ENCODE data around the gene TK1. TPM values are rescaled to one million over a fixed set of nuclear protein-coding genes. Genes with fewer than 3 reads are reported as not detected.

Gene TK1
- total RNA-seq, 4 donors from 2014 or later = 1.0 to 9.1 (median 7.0) TPM

DNA sequence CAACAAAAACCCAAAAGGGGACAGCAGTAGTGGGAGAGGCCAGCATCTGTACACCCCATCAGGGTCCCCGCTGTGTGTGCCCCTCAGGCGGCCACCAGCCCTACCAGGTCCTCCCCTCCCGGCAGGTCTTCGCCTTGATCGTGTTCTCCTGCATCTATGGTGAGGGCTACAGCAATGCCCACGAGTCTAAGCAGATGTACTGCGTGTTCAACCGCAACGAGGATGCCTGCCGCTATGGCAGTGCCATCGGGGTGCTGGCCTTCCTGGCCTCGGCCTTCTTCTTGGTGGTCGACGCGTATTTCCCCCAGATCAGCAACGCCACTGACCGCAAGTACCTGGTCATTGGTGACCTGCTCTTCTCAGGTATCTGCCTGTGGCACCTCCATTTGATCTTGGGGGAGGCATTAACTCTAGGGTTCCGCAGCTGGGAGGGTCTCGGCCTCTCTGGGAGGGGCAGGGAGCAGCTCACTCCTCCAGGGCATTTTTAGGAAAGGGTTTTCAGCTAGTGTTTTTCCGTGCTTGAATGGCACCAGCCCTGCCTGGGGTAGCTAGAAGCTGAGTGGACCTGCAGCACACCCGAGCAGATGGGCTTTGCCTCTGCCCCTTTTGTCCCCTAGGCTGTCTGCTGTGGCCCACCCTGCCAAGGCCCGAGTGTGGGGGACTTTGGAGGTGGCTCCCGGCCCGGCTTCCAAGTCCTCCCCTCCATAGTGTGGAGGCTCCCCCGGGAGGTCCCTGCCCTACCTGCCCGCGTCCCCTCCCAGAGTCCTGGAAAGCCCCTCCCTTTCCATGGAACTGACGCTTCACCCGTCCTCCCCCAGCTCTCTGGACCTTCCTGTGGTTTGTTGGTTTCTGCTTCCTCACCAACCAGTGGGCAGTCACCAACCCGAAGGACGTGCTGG lies 15.9 kb downstream of the TK1 start:
- DNase-seq (ENCODE audit: low spot score in 2 of 2) = no peak
- H3K27ac ChIP-seq = no peak overlapping the region
- H3K27me3 ChIP-seq = no peaks in the 10 kb centered on the region
- 78% methylated on average over 25 of the region's 31 CpGs for WGBS
- H3K4me3 ChIP-seq = no peak overlapping the region
- peaks cover 18% of the 10 kb centered on the region for H3K36me3 ChIP-seq
- H3K9me3 ChIP-seq = no peaks in the 10 kb centered on the region
- no peak for TF ChIP-seq EP300 (IDR thresholded peaks at IDR 0.05)
- TF ChIP-seq POLR2A (IDR thresholded peaks at IDR 0.05) = no peak
- no peak for TF ChIP-seq POLR2AphosphoS5 (IDR thresholded peaks at IDR 0.05)
- TF ChIP-seq CTCF (IDR thresholded peaks at IDR 0.05) = no peak
- peaks cover 76% of the 10 kb centered on the region for H3K4me1 ChIP-seq

- TF ChIP-seq POLR2AphosphoS5 (IDR thresholded peaks at IDR 0.05) = no peak
- no peak for TF ChIP-seq CTCF (IDR thresholded peaks at IDR 0.05)
- Histone ChIP-seq H3K27ac (peak overlapping the region; percentile 89), H3K4me1 (peaks cover 58% of the 10 kb centered on the region), H3K4me3 (peak overlapping the region; percentile 73), H3K36me3 (peaks cover 18% of the 10 kb centered on the region), H3K9me3 (no peaks in the 10 kb centered on the region), H3K27me3 (no peaks in the 10 kb centered on the region)
- WGBS = 37% methylated on average over 5 of the region's 38 CpGs
- no peak for DNase-seq (ENCODE audit: low spot score in 2 of 2)
Measured at GRCh38 chr17:78168903-78169793, 17.7 kb downstream of the TK1 start.

DNA sequence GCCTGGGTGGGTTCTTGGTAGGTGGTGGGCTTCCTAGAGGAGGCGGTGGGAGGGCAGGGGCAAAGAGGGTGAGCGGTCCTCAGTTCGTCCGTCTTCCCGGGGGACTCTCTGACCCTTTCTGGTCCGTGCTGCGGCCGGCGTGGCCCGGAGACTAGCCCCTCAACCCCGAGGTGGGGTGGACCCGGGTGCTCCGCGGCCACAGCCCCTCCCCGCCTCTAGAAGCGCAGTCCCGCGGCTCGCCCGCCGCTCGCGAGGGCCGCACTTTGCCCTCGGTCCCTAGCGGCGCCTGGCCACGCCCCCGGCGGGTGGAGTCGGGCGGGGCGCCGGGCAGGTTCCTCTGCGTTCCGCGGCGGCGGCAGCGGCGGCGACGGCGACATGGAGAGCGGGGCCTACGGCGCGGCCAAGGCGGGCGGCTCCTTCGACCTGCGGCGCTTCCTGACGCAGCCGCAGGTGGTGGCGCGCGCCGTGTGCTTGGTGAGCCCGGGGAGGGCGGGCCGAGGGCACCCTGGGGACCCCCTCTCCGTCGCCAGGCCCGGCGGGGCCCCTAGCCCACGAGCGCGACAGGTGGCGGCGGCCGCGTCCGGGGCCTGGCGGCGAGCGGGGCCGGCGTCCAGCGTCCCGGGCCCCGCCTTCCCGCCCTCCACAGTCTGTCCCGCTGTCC lies 18.5 kb downstream of the TK1 start, which contains the start of gene SYNGR2:
Gene SYNGR2 (plus strand): TSS at position 340 of the 661 bp plus-strand sequence. CDS start 36 bp downstream, at position 376.
- H3K27me3 ChIP-seq = no peaks in the 10 kb centered on the region
- peaks cover 18% of the 10 kb centered on the region for H3K36me3 ChIP-seq
- 1% methylated on average over 19 of the region's 84 CpGs for WGBS
- peak within 1 kb of the TSS; percentile 73 for H3K4me3 ChIP-seq
- TF ChIP-seq POLR2AphosphoS5 (IDR thresholded peaks at IDR 0.05) = no peak
- TF ChIP-seq CTCF (IDR thresholded peaks at IDR 0.05) = no peak
- no peak for TF ChIP-seq EP300 (IDR thresholded peaks at IDR 0.05)
- TF ChIP-seq POLR2A (IDR thresholded peaks at IDR 0.05) = peak; percentile 67 to 70
- peaks cover 50% of the 10 kb centered on the region for H3K4me1 ChIP-seq
- peak within 1 kb of the TSS; percentile 89 for H3K27ac ChIP-seq
- peak in 1 of 2 donors; percentile 84 for DNase-seq (ENCODE audit: low spot score in 2 of 2)
- H3K9me3 ChIP-seq = no peaks in the 10 kb centered on the region

DNA sequence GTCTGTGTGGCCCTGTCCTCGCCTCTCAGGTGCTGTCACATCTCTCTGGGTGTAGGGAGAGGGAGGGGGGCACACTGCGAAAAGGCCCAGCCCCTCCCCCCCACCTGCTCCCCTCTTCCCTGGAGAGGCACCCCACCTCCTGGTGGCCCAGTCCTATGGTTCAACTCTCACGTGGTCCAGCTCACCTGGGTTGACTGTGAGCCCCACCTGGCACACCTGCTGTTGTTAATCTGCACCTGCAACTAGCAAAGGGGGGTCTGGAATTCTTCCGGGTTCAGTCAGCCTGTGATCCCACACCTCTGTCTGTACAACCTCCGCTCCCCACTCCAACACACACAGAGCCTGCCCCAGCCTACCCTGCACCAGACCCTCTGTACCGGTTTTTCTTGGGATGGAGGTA lies 20.4 kb downstream of the TK1 start:
- TF ChIP-seq POLR2A (IDR thresholded peaks at IDR 0.05) (no peak), POLR2AphosphoS5 (IDR thresholded peaks at IDR 0.05) (no peak), EP300 (IDR thresholded peaks at IDR 0.05) (no peak), CTCF (IDR thresholded peaks at IDR 0.05) (no peak)
- Histone ChIP-seq H3K27me3 (no peaks in the 10 kb centered on the region), H3K4me1 (peaks cover 41% of the 10 kb centered on the region), H3K9me3 (no peaks in the 10 kb centered on the region), H3K4me3 (no peak overlapping the region), H3K27ac (no peak overlapping the region), H3K36me3 (peaks cover 9% of the 10 kb centered on the region)
- DNase-seq (ENCODE audit: low spot score in 2 of 2) = no peak
- 60% methylated on average over 6 of the region's 6 CpGs for WGBS

All from suprapubic skin (tissue), 4 donors.